ENCODE results near the gene ANO1.

The ANO1 gene

GRCh38 chr11:70105755-70106571, 27.8 kb downstream of the ANO1 start:
- no peak overlapping the region for H3K4me3 ChIP-seq (ENCODE audit: low read depth, low read length)
- no peak for TF ChIP-seq CTCF (IDR thresholded peaks at IDR 0.05; ENCODE audit: control insufficient read depth, extremely low read depth, insufficient read depth)

DNA sequence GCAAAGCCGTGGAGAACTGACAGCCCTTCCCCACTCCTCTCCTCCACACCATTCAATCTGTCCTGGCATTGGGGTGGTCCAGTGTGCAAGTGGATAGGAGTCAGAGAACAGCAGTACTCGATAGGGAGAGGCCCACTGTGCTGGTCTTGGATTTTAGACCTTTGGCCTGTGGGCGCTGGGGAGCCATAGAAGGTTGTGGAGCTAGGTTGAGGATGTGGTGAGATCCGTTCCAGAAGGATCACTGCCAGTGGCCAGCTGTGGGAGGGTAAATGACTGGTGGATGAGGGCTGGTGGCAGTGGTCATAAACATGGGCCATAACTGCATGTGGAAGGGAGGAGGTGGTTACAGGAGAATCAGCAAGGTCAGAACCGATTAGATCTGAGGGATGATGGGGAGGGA, 28.6 kb downstream of the ANO1 start:
- no peak overlapping the region for H3K4me3 ChIP-seq (ENCODE audit: low read depth, low read length)
- DNase-seq (ENCODE audit: low read depth): no peak
- no peak for TF ChIP-seq CTCF (IDR thresholded peaks at IDR 0.05; ENCODE audit: control insufficient read depth, extremely low read depth, insufficient read depth)

More at GRCh38 chr11:70105755-70106571, 27.8 kb downstream of the ANO1 start:
- DNase-seq (ENCODE audit: low read depth): no peak

DNA sequence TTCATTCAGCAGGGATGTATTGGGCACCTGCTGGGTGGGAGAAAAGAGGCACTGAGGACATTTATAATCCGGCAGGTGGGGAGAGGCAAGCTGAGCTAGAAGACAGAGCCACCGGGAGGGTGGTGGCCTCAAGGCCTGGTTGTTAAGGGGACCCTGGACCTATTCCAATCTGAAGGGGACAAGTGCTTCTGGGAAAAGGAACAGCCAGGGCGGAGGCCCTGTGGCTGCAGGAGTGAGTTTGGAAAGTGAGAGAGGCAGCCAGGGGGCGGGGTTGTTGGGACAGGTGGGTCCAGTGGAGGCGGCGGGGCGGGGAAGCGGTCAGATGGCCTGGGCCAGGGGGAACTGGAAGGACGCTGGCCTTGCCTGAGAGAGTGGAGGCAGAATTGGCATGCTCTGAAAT, 29.1 kb downstream of the ANO1 start:
- H3K4me3 ChIP-seq (ENCODE audit: low read depth, low read length): no peak overlapping the region
- DNase-seq (ENCODE audit: low read depth): no peak
- TF ChIP-seq CTCF (IDR thresholded peaks at IDR 0.05; ENCODE audit: control insufficient read depth, extremely low read depth, insufficient read depth): no peak

- no peak for DNase-seq (ENCODE audit: low read depth)
- H3K4me3 ChIP-seq (ENCODE audit: low read depth, low read length): no peak overlapping the region
- no peak for TF ChIP-seq CTCF (IDR thresholded peaks at IDR 0.05; ENCODE audit: control insufficient read depth, extremely low read depth, insufficient read depth)
Measured at GRCh38 chr11:70107756-70108155, 29.6 kb downstream of the ANO1 start.

DNA sequence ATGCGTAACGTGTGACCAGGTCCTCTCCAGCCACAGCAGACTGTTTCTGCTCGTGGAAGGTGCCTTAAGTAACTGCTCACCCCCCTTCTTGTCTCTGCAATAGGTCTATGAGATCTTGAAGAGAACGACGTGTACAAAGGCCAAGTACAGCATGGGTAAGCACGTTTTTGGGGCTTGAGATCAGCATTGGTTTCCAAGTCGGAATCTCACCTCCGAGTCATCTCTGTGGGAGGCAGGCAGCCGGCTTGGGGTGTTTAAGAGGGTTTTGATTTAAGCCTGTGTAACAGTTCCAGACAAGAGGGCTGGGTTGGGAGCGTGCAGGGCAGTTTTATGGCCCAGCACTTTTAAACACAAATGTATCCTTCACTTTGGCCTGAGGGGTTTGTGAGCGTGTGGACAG, 30.1 kb downstream of the ANO1 start:
- DNase-seq (ENCODE audit: low read depth): no peak
- no peak for TF ChIP-seq CTCF (IDR thresholded peaks at IDR 0.05; ENCODE audit: control insufficient read depth, extremely low read depth, insufficient read depth)
- no peak overlapping the region for H3K4me3 ChIP-seq (ENCODE audit: low read depth, low read length)

- DNase-seq (ENCODE audit: low read depth): no peak
- no peak overlapping the region for H3K4me3 ChIP-seq (ENCODE audit: low read depth, low read length)
- TF ChIP-seq CTCF (IDR thresholded peaks at IDR 0.05; ENCODE audit: control insufficient read depth, extremely low read depth, insufficient read depth): no peak
Measured at GRCh38 chr11:70109006-70109405, 30.9 kb downstream of the ANO1 start.

GRCh38 chr11:70109903-70110302, 31.8 kb downstream of the ANO1 start:
- H3K4me3 ChIP-seq (ENCODE audit: low read depth, low read length): no peak overlapping the region
- no peak for TF ChIP-seq CTCF (IDR thresholded peaks at IDR 0.05; ENCODE audit: control insufficient read depth, extremely low read depth, insufficient read depth)
- DNase-seq (ENCODE audit: low read depth): no peak

All from LNCaP clone FGC (cell line).